ENCODE results near the gene GDPGP1. TPM values are rescaled to one million over a fixed set of nuclear protein-coding genes. Genes with fewer than 3 reads are reported as not detected.

The GDPGP1 gene
- total RNA-seq, 2 experiments from 2014 or later, result 7.5 to 8.3 TPM

DNA sequence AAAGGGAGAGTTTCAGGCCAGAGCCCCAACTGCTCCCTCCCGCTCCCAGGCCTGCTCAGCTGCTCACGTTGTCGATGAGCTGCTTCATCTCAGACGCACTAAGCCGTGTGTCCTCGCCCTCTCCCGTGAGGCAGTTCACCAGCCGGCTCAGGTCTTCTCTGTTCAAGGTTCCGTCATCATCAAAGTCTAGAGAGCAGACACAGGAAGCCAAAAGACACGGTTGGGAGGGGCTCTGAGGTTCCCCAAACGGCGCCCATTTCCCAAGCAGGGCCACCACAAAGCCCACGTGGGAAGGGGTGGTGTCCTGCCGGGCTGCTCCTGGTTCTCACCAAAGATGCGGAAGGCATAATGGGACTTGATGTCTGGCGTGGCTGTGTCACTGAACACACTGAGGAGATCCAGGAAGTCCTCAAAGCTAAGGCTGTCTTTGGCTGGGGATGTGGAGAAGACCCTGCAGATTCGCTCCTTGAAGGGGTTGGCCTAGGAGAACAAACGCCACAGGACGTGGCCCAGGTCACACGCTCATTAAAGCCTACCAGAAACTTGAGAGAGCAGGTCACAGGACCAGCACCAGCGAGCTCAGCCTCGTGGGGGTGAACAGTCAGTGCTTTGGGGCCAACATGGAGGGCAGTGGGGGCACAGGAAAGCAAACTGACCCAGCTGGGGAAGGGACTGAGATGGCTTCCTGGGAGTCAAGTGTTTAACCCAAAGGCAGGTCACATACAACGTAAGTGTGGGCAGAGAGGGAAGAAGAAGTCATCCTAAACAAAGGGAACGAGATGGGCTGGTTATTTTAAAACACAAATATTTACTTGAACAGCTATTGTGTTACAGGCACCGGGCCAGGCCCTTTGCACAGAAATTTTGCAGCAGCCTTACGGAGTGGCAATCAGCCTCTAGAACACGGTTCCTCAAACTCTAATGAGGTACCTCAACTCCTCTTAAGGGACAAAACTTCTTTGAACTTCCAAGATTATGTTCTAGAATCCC is 2.7 kb upstream of the GDPGP1 start:
- peak overlapping the region; percentile 97 to 99 for H3K27ac ChIP-seq (ENCODE audit: low read depth in 1 of 2, low read length in 2 of 2)
- H3K4me3 ChIP-seq (ENCODE audit: low read length), result peak overlapping the region; percentile 89
- ATAC-seq (ENCODE audit: poor library complexity) (peak; percentile 69), DNase-seq (peak; percentile 69 to 96 (median 81))
- H3K36me3 ChIP-seq (ENCODE audit: insufficient read depth, low read length), result peaks cover 45% of the 10 kb centered on the region
- H3K4me1 Mint-ChIP-seq (ENCODE audit: low read depth), result peaks cover 56% of the 10 kb centered on the region
- intact Hi-C loops (cut with DNase I, micrococcal nuclease), result loop anchor here (2.0 to 10.0 kb wide), 6 partner anchors 33 to 337 kb away; partner anchors contain the start of genes AP3S2 (in 1 of the 2), IDH2 (in 1 of the 2), IQGAP1 (in 1 of the 2) and NGRN (in 1 of the 2)
- peaks cover 67% of the 10 kb centered on the region for H3K4me1 ChIP-seq (ENCODE audit: insufficient read depth, low read length)
- peak overlapping the region; percentile 93 for H3K4me3 Mint-ChIP-seq
- ChIA-PET POLR2A (interaction anchor here (0.7 to 5.1 kb wide), 14 partner anchors 10 to 704 kb away, joined by 3 to 97 read pairs (median 8); partner anchors contain the start of genes HDDC3, IDH2, IQGAP1 and NGRN), CTCF (interaction anchor here (0.9 to 1.8 kb wide), 4 partner anchors 10 to 88 kb away, joined by 3 to 4 read pairs (median 4); partner anchors contain the start of gene NGRN)
- H3K36me3 Mint-ChIP-seq (ENCODE audit: low read depth), result peaks cover 57% of the 10 kb centered on the region
- H3K9me3 ChIP-seq (ENCODE audit: control insufficient read depth in 1 of 2, insufficient read depth in 1 of 2, low read length in 2 of 2), result no peaks in the 10 kb centered on the region
- peak overlapping the region; percentile 99 for H3K27ac Mint-ChIP-seq
- H3K27me3 Mint-ChIP-seq, result no peaks in the 10 kb centered on the region
- H3K27me3 ChIP-seq (ENCODE audit: control insufficient read depth in 1 of 2, insufficient read depth in 2 of 2, low read length in 2 of 2), result no peaks in the 10 kb centered on the region
- TF ChIP-seq, protein P1, sequence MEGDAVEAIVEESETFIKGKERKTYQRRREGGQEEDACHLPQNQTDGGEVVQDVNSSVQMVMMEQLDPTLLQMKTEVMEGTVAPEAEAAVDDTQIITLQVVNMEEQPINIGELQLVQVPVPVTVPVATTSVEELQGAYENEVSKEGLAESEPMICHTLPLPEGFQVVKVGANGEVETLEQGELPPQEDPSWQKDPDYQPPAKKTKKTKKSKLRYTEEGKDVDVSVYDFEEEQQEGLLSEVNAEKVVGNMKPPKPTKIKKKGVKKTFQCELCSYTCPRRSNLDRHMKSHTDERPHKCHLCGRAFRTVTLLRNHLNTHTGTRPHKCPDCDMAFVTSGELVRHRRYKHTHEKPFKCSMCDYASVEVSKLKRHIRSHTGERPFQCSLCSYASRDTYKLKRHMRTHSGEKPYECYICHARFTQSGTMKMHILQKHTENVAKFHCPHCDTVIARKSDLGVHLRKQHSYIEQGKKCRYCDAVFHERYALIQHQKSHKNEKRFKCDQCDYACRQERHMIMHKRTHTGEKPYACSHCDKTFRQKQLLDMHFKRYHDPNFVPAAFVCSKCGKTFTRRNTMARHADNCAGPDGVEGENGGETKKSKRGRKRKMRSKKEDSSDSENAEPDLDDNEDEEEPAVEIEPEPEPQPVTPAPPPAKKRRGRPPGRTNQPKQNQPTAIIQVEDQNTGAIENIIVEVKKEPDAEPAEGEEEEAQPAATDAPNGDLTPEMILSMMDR (IDR thresholded peaks at IDR 0.05), result no peak
- H3K9me3 Mint-ChIP-seq, result no peaks in the 10 kb centered on the region

DNA sequence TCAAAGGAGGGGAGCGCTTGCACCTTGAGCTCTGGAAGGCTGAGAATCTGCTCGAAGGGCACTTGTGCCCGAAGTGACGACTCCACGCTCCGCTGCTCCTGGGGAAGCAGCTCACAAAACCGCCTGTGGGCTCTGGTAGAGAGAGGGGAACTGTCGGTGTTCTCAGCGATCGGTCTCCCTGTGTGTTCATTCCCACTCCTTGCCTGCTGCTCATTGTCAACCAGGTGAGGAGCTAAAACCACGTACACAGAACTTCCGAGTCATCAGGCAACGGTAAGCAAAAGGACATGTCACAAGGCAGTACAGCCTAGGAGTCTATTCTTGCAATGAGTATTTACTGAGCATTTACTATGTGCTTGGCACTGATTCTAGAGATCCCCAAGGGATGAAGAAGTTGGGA is 1.8 kb upstream of the GDPGP1 start:
- DNase-seq, result peak in 1 of 14 experiments; percentile 20
- TF ChIP-seq, protein P1 (IDR thresholded peaks at IDR 0.05), result no peak
- POLR2A ChIA-PET, result interaction anchor here (1.0 to 5.1 kb wide), 11 partner anchors 9 to 308 kb away, joined by 3 to 97 read pairs (median 16); partner anchors contain the start of genes IDH2, IQGAP1, NGRN and SEMA4B
- no peaks in the 10 kb centered on the region for H3K27me3 ChIP-seq (ENCODE audit: control insufficient read depth in 1 of 2, insufficient read depth in 2 of 2, low read length in 2 of 2)
- H3K4me3 Mint-ChIP-seq, result peak overlapping the region; percentile 93
- peaks cover 61% of the 10 kb centered on the region for H3K36me3 Mint-ChIP-seq (ENCODE audit: low read depth)
- intact Hi-C loops (cut with DNase I, micrococcal nuclease), result loop anchor here (5.0 to 10.0 kb wide), 5 partner anchors 40 to 337 kb away; partner anchors contain the start of genes AP3S2 (in 1 of the 2), IDH2 (in 1 of the 2) and IQGAP1 (in 1 of the 2)
- H3K27me3 Mint-ChIP-seq, result no peaks in the 10 kb centered on the region
- H3K4me3 ChIP-seq (ENCODE audit: low read length), result peak overlapping the region; percentile 89
- H3K9me3 ChIP-seq (ENCODE audit: control insufficient read depth in 1 of 2, insufficient read depth in 1 of 2, low read length in 2 of 2), result no peaks in the 10 kb centered on the region
- H3K9me3 Mint-ChIP-seq, result no peaks in the 10 kb centered on the region
- no peak for ATAC-seq (ENCODE audit: poor library complexity)
- peaks cover 67% of the 10 kb centered on the region for H3K4me1 ChIP-seq (ENCODE audit: insufficient read depth, low read length)
- CTCF ChIA-PET, result interaction anchor here (0.6 to 1.8 kb wide), 3 partner anchors 11 to 817 kb away, joined by 3 to 4 read pairs (median 3); no protein-coding TSS in a partner anchor
- peak overlapping the region; percentile 97 to 99 for H3K27ac ChIP-seq (ENCODE audit: low read depth in 1 of 2, low read length in 2 of 2)
- H3K27ac Mint-ChIP-seq, result peak overlapping the region; percentile 99
- peaks cover 42% of the 10 kb centered on the region for H3K36me3 ChIP-seq (ENCODE audit: insufficient read depth, low read length)
- H3K4me1 Mint-ChIP-seq (ENCODE audit: low read depth), result peaks cover 56% of the 10 kb centered on the region

DNA sequence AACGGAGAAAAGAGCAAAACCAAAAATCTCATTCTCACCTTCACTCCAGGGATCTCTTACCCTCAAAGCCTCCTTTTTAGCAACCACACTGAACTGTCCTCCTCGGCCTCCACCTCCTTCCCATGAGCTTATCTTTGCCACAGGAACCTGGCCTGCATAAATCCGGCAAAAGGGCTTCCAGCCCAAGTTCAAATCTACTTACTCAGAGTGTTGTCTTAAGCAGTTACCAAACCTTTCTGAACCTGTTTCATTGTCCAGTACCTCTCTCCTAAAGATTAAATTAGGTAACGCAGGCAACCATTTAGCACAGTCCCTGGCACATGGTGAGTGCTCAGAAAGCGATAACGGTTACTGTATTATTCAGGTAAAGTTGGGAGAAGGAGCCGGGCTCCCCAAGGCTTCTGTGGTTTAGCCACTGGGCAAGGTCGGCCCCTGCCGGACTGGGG is 1.0 kb upstream of the GDPGP1 start:
- Mint-ChIP-seq H3K36me3 (ENCODE audit: low read depth) (peaks cover 61% of the 10 kb centered on the region), H3K4me1 (ENCODE audit: low read depth) (peaks cover 56% of the 10 kb centered on the region), H3K27ac (peak overlapping the region; percentile 99), H3K4me3 (peak overlapping the region; percentile 93), H3K9me3 (no peaks in the 10 kb centered on the region), H3K27me3 (no peaks in the 10 kb centered on the region)
- DNase-seq (no peak), ATAC-seq (ENCODE audit: poor library complexity) (no peak)
- Histone ChIP-seq H3K27ac (ENCODE audit: low read depth in 1 of 2, low read length in 2 of 2) (peak overlapping the region; percentile 97 to 99), H3K9me3 (ENCODE audit: control insufficient read depth in 1 of 2, insufficient read depth in 1 of 2, low read length in 2 of 2) (no peaks in the 10 kb centered on the region), H3K4me3 (ENCODE audit: low read length) (peak overlapping the region; percentile 89), H3K27me3 (ENCODE audit: control insufficient read depth in 1 of 2, insufficient read depth in 2 of 2, low read length in 2 of 2) (no peaks in the 10 kb centered on the region), H3K4me1 (ENCODE audit: insufficient read depth, low read length) (peaks cover 65% of the 10 kb centered on the region), H3K36me3 (ENCODE audit: insufficient read depth, low read length) (peaks cover 41% of the 10 kb centered on the region)
- TF ChIP-seq, protein P1 (IDR thresholded peaks at IDR 0.05), result peak; percentile 34
- intact Hi-C loops (cut with DNase I, micrococcal nuclease), result loop anchor here (5.0 to 10.0 kb wide), 5 partner anchors 41 to 338 kb away; partner anchors contain the start of genes AP3S2 (in 1 of the 2), IDH2 (in 1 of the 2) and IQGAP1 (in 1 of the 2)
- CTCF ChIA-PET, result interaction anchor here (0.8 to 1.6 kb wide), 6 partner anchors 12 to 699 kb away, joined by 3 to 7 read pairs (median 4); partner anchors contain the start of genes HDDC3 and NGRN
- POLR2A ChIA-PET, result interaction anchor here (0.7 to 5.1 kb wide), 18 partner anchors 11 to 699 kb away, joined by 4 to 97 read pairs (median 10); partner anchors contain the start of genes AP3S2, HDDC3, IDH2 and IQGAP1
